ENCODE data around the gene BCDIN3D. TPM values are rescaled to one million over a fixed set of nuclear protein-coding genes. Genes with fewer than 3 reads are reported as not detected.

BCDIN3D gene
- total and polyA plus RNA-seq, 3 donors from 2014 or later, result 4.9 to 5.8 (median 5.1) TPM

- Histone ChIP-seq H3K9me3 (no peaks in the 10 kb centered on the region), H3K27ac (no peak overlapping the region), H3K4me1 (peaks cover 9% of the 10 kb centered on the region), H3K4me3 (no peak overlapping the region), H3K27me3 (no peaks in the 10 kb centered on the region), H3K36me3 (ENCODE audit: low read depth, missing control alignments) (no peaks in the 10 kb centered on the region)
- 77 to 88% methylated on average over 5 of the region's 5 CpGs for WGBS, 2 donors
- intact Hi-C loops (cut with DNase I; ENCODE audit: low total_unique reads), result no loop called here
- TF ChIP-seq CTCF (IDR thresholded peaks at IDR 0.05) (no peak), POLR2A (IDR thresholded peaks at IDR 0.05) (no peak)
- no peak for DNase-seq
Observed at GRCh38 chr12:49832836-49833421, 10.0 kb downstream of the BCDIN3D start.

GRCh38 chr12:49831717-49832116 is 11.2 kb downstream of the BCDIN3D start:
- TF ChIP-seq CTCF (IDR thresholded peaks at IDR 0.05), result no peak
- TF ChIP-seq POLR2A (IDR thresholded peaks at IDR 0.05), result no peak
- no peaks in the 10 kb centered on the region for H3K9me3 ChIP-seq
- intact Hi-C loops (cut with DNase I; ENCODE audit: low total_unique reads), result no loop called here

DNA sequence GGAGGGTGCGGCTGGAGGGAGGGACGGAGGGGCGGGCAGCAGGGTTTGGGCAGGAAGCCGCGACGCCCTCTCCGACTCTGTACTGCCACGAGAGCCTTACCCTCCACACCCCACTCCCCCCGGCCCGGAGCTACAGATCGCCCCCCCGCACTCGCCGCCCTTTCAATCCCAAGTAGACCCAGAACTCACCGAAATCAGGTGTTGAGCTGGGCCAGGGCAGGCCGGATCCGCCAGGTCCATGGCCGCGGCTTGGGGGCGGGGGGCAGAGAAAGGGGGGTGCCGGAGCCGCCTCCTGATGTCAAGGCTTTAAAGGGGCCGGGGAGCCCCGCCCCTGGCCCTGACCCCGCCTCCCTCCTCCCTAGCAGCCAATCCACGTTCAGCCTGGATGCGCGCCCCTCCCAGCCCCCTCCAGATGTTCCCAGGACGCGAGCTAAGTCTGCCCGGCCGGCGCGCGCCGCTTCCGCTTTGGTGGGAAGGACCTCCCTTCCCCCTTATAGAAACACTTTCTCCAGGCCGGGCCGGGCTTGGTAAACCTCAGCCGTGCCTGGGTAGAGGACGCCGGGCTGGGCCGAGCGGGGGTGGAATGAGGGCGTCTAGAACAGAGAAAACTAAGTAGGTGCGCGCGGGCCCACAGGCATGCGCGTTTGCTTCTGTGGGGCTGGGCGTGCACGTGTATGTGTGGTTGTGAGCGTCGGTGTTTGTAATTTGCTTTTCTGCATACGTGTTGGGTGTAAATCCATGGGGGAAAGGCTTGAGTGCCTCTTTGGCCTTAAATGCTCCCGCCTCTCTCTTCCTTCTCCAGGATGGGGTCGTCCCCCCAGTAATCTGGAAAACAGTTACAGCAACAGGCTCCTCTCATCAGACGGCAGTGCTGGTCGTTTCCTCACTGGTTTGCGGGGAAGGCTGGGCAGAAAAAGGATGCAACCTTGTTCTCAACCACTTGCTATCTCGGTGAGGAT is 14.5 kb downstream of the BCDIN3D start, which contains the start of gene NCKAP5L:
Gene NCKAP5L (minus strand): TSS at position 281 of the 959 bp plus-strand sequence. CDS start 24,369 bp downstream, outside the sequence.
- TF ChIP-seq CTCF (IDR thresholded peaks at IDR 0.05), result no peak
- no peak for TF ChIP-seq POLR2A (IDR thresholded peaks at IDR 0.05)
- Histone ChIP-seq H3K9me3 (no peaks in the 10 kb centered on the region), H3K27ac (peak within 1 kb of the TSS; percentile 83 to 90), H3K4me3 (peak within 1 kb of the TSS; percentile 76 to 90), H3K4me1 (peaks cover 43% of the 10 kb centered on the region), H3K36me3 (ENCODE audit: low read depth, missing control alignments) (no peaks in the 10 kb centered on the region), H3K27me3 (no peaks in the 10 kb centered on the region)
- intact Hi-C loops (cut with DNase I; ENCODE audit: low total_unique reads), result no loop called here
- DNase-seq, result peak; percentile 98
- 1% methylated on average over 33 to 60 of the region's 61 CpGs for WGBS, 2 donors

More at GRCh38 chr12:49831717-49832116, 11.2 kb downstream of the BCDIN3D start:
- H3K27ac ChIP-seq, result no peak overlapping the region
- H3K36me3 ChIP-seq (ENCODE audit: low read depth, missing control alignments), result no peaks in the 10 kb centered on the region
- 91 to 93% methylated on average over 2 of the region's 2 CpGs for WGBS, 2 donors
- H3K4me3 ChIP-seq, result no peak overlapping the region
- H3K27me3 ChIP-seq, result no peaks in the 10 kb centered on the region
- peaks cover 12% of the 10 kb centered on the region for H3K4me1 ChIP-seq
- no peak for DNase-seq

- Histone ChIP-seq H3K4me1 (peaks cover 46% of the 10 kb centered on the region), H3K36me3 (ENCODE audit: low read depth, missing control alignments) (no peaks in the 10 kb centered on the region), H3K27ac (peak overlapping the region; percentile 83 to 90), H3K27me3 (no peaks in the 10 kb centered on the region), H3K4me3 (peak overlapping the region; percentile 76 to 90), H3K9me3 (no peaks in the 10 kb centered on the region)
- peak; percentile 79 for DNase-seq
- intact Hi-C loops (cut with DNase I; ENCODE audit: low total_unique reads), result no loop called here
- no peak for TF ChIP-seq POLR2A (IDR thresholded peaks at IDR 0.05)
- no peak for TF ChIP-seq CTCF (IDR thresholded peaks at IDR 0.05)
- 0 to 1% methylated on average over 10 to 34 of the region's 38 CpGs for WGBS, 2 donors
Observed at GRCh38 chr12:49827401-49828099, 15.4 kb downstream of the BCDIN3D start.
